K562 (cell line): ENCODE data around the gene LIN7A. TPM values are rescaled to one million over a fixed set of nuclear protein-coding genes. Genes with fewer than 3 reads are reported as not detected.

ENCODE experiments used
- E2F1 ChIP-seq: sonication (generic); formaldehyde crosslinking; IDR thresholded peaks from 2 replicates; pipeline ENCODE4 v1.8.1; 2023; ENCODE audit warnings: mild to moderate bottlenecking, missing genetic modification reagents, moderate library complexity
- ILK ChIP-seq: fragments of 450-650 bp; IDR thresholded peaks from 2 replicates; pipeline ENCODE4 v1.6.1; 2016; ENCODE audit warnings: missing genetic modification characterization, low read depth, mild to moderate bottlenecking, missing compliant biosample characterization, moderate library complexity, borderline replicate concordance
- MLLT1 ChIP-seq, 2 experiments: fragments of 450-650 bp; IDR thresholded peaks; 2 replicates each; pipeline ENCODE4 v1.6.1; 2016
- PTBP1 ChIP-seq: fragments of 200-400 bp; formaldehyde crosslinking; IDR thresholded peaks from 2 replicates; pipeline ENCODE4 v1.6.1; 2017; ENCODE audit warnings: low read depth, low read length
- RREB1 ChIP-seq: fragments of 250-450 bp; sonication (Bioruptor Pico); IDR thresholded peaks from 2 replicates; pipeline ENCODE4 v1.4.0; 2020
- ZBTB49 ChIP-seq: sonication (generic); formaldehyde crosslinking; IDR thresholded peaks from 2 replicates; pipeline ENCODE4 v1.8.0; 2022; ENCODE audit warnings: missing genetic modification reagents, mild to moderate bottlenecking, borderline replicate concordance
- polyA plus RNA-seq, 8 experiments: library from polyadenylated mRNA; depleted of rRNA in 4 of 8; stranded (reverse) in 5 of 8; unstranded in 3 of 8; fragments of >200 nt; fragmentation: Nextera tagmentation in 2 of 8; fragmentation: Illumina TruSeq in 1 of 8; extraction: Ambion mirVana in 2 of 8; extraction: Trizol in 1 of 8; gene quantifications; 2 replicates each; pipeline versions ENCODE4 v1.2.1 to v1.2.3, GENCODE V29; 2011 to 2014; ENCODE audit warnings: inconsistent platforms in 1 of 8, missing spikeins in 1 of 8
- total RNA-seq, 7 experiments: library from RNA; depleted of rRNA in 6 of 7; stranded (reverse); fragments of >200 nt in 6 of 7; fragmentation: Illumina TruSeq in 2 of 7; extraction: Trizol in 2 of 7; gene quantifications; 2 replicates each; pipeline versions ENCODE4 v1.2.1 to v1.2.3, GENCODE V29; 2011 to 2021; ENCODE audit warnings: low replicate concordance in 1 of 7

The LIN7A gene
- total and polyA plus RNA-seq, 9 of the 15 experiments (the other 6 are each of a cell fraction or from before 2014, with no cell fraction given) = not detected

GRCh38 chr12:80846952-80847351, 90.8 kb downstream of the LIN7A start (continued):
- TF ChIP-seq MLLT1 (IDR thresholded peaks at IDR 0.05) (no peak), E2F1 (no peak), RREB1 (CRISPR knock-in tag) (no peak), PTBP1 (no peak), ILK (tag) (no peak), ZBTB49 (CRISPR knock-in tag) (no peak)
